ENCODE measurements around the gene SKIDA1. TPM values are rescaled to one million over a fixed set of nuclear protein-coding genes. Genes with fewer than 3 reads are reported as not detected.

Gene SKIDA1
- total RNA-seq, 1 experiment from 2014 or later, result 0.33 TPM

DNA sequence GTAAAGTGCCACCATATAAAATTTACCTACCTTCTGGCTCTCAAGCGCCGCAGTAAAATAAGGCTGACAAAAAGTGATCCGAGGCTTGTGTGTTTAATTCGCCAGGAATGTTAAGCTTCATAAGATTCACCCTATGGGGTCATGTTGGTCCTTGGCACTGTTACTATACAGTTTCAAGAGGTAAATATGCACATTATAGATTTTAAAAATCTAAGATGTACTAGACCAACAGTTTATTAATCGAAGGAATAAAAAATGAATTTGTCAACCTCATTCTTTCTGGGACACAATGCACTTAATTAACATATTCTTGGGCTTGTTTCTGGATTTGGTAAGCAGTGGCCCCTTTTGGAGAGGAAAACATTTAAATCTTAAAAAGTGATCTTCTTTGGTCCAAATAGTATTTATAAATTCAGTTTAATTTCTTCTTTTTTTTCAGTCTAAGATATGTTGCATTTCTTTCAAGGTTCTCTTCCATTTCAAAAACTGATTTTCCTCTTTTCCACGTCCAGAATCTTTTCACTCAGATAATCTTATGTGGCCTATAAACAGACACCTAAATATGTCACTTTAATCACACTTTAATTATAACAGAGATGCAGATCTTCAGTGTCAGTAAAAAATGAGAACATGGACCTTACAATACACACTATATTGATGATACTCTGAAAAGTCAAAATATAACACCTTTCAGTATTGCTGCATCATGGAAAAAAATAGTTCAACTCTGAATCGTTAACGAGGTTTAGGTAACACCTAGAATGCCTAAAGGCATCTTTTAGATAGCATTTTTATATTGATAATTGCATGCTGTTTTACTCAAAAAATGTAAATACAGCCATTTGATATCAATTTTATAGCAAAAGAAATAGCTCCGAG is 3.8 kb upstream of the SKIDA1 start:
- no peak for DNase-seq (ENCODE audit: low spot score)

DNA sequence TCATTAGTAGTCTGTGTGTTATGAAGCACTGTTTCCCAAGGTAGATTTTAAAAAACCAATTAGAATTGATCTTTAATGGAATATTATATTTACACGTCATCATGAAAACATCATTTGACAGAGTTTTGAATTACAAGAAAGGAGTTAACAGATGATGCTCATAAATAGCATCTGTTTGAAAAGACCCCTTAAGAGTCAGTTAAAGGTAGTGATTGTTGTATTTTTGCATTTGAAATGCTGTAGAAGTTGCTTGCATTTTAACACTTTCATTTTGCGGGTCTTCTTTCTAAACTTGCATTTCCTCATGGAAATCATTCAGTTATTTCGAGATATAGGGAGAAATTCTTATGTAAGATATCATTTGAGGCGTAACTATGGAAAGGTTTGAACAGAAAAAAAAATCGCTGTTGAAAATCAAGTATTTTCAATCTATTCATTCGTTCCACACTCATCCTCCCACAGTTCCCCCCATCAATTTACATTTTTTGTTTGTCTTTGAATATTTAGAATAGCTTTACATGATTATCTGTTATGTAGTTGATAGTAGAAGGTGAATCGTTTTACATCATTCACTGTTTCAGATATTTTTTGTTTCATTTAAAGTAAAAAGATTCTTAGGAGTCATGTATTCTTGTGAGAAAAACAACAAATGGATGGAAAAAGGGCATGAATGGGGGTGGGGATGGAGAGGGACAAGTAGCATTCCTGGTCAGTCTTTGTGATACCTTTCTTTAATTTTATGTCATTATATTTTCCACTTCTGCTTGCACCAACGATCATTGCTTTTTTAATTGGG is 3.0 kb upstream of the SKIDA1 start:
- no peak for DNase-seq (ENCODE audit: low spot score)

DNA sequence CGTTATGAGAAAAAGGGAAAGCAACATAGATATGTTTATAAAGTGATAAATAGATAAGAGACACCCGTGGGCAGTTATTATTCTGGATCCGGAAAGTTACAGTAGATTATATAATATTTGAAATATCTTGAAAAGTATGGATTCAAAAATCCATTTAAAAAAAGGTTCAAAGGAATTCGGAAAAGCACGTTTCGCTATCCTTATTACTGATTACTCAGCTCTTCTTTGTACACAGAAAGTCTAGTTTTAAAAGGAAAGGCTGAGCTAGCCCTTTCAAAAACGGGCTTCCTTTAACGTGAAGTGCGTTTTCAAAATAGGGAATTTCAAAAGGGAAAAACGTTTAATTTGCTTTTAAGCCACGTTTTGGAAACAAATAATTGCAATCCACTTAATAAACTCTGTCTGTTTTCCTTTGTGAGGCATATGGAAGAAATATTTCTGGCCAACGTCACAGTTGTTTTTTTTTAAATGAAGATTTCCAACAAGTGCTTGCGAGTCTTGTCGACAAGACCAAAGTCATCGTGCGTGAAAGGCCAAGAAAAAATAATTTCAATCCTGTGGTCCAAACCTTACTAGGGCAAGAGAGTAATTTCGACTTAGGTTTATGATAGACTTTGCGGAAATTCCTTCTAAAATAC is 2.2 kb upstream of the SKIDA1 start:
- peak; percentile 31 for DNase-seq (ENCODE audit: low spot score)

DNA sequence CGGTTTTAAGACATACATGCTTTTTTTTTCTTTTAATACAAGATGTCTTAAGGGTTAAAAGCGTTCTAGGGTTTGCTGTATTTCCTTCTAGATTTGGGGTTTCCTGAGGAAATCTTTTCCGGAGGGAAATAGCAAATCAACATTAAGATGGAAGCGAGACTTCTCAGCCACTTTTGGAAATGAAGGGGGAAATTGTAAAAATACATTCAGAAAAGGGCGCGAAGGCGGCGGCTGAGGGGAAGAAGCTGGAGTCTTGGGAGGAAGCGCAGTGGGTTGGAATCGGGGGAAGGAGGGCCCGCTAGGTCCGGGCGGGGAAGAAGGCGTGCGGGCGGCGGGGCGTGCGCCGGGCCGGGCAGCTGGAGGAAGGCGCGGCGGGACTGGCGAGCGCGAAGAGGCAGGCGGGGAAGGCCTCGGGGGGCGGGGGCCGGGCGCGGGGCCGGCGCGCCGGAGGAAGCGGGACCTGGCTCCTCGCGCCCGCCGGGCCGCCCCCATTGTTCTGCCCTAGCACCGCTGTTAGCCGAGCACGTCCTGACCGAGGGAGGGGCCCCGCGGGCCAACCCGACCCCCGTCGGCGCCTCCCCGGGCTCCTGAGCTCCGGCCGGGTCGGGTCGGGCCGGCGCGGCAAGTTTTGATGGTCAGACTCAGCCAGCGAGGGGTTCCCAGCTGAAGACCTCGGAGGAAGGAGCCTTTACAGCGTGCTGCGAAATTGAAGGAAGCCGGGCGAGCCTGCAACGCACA is 1.5 kb upstream of the SKIDA1 start:
- no peak for DNase-seq (ENCODE audit: low spot score)

DNA sequence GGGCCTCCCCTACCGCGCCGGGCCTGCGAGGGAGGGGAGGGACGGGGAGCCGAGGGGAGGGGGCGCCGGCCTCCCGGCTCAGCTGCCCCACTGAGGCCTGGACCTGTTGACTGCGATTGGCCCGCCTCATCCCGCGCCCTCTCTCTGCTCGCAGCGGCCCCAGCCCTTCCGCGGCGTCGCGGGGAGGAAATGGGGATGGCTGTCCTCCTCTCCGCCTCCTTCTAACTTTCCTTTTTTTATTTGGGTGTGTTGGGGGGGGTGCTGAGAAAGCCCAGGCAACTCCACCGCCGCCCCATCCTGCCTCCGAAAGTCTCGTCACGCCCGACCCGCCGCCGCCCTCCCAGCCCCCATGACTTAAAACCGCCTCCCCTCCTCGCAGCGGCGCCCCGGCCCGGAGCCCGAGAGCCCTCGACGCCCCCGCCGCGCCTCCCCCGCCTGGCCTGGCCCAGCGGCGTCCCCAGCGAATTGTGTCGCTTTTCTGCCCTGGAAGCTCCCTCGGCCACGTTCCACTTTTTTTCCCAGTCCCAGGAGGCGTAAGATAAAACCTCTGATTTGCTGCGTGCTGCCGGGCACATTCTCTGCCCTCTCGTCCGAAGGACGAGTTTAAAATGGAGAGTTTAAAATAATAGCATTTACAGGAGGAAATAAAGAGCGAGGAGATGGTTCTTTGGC is 842 bp upstream of the SKIDA1 start:
- DNase-seq (ENCODE audit: low spot score), result peak; percentile 63

DNA sequence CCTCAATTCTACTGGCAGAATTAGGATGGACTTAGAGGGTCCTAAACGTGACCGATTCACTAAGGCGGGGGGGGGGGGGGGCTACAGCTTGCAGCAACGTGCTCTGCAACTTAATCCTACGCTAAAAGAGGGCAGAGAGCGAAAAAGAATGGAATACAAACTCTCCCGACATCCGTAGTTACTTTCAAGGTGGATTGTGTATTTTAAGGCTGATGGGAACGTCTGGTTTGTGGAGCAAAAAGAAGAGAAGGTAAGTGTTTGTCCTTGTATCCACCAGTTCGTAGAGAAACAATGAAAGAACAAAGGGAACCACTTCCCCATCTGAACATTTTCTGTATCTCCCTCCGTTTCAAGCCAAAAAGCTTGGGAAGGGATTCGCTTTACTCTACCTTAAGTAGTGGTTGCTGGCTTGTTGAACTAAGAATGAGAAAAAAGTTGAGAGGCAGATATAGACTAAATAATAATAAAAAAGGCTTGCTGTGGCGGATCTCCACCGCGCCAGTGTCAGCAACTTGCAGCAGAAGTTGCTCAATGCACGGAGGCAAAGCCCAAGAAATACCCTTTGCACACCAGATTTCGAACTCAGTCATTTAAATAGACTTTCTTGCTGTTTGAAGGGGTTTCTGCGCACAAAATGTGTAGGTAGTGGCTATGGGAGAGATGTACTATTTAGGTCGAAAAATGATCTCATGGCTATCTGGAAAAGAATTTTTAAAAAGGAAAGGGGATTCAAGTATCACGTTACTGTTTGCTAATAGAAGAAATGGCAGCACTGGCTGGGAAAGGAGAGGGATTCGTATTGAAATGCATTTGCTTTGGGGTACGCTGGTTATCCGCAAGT is 736 bp downstream of the SKIDA1 start:
- DNase-seq (ENCODE audit: low spot score), result no peak

DNA sequence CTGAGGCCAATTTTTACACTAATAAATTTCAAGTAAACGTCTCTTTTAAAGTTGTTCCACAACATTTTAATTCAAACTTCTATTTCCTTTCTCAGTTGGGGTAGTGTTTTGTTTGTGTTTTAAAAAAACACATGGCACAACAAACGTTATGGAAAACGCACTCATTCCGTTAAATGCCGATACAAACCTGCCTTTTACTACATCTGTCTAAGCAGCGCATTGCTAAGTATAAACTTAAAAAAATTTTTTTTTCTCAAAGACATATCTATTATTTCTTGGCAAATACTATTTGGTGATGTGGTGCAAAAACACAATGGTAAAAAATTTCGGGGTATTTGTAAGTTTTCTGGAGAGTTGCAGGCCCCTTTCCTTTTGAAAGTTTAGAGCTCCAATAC is 1.4 kb downstream of the SKIDA1 start:
- DNase-seq (ENCODE audit: low spot score), result no peak

DNA sequence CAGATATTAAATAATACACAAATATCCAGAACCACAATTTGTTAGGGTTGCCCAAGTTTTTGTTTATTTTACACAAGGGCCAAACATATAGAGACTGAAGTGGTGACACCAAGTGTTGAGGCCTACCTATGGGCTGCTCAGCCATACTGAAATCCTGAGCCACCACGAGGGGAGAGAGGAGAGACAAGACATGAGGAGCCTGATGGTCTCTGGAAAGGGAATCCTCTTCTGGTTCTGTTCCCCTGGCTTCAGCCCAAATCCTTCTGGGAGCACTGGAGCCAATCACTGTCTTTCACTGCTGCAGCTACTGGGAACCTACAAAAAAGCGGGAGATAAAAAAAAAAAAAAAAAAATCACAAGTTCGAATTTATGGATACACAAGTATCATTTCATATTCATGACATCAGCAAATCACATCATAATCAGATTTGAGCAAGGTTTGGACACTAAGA is 1.9 kb downstream of the SKIDA1 start:
- DNase-seq (ENCODE audit: low spot score), result no peak

DNA sequence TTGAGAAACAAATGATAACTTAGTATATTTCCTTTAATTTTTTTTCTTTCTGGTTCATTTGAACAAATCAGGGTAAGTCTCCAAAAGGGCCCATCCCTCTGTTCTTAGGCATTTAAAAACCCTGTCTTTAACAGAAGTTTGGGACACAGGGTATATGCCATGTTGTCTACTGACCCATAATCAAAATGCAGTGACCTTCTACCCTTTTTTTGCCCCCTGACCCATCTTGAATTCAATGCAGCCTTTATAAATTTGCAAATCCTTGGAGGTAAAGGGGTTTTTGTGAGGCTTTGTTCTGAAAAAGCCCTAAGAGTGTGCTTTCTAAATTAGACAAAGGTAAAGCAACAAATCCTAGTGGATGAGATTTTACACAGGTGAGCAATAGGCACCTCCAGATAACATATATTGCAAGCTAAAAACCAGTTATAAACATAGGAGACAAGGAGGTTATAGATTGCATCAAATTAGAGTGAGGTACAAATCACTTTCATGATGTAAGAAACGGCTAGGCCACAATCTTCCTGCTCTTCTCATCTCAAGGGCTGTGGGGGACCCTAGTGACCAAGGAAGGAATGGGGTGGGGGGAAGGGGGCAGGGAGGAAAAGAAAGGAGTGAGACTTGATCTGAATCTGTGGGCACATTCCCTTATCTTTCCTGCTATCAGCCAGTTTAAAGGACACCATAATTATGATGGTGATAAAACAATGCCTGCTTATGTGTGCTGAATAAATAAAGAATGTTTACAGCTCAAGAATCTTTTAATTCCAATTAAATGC is 2.7 kb downstream of the SKIDA1 start:
- DNase-seq (ENCODE audit: low spot score), result no peak

DNA sequence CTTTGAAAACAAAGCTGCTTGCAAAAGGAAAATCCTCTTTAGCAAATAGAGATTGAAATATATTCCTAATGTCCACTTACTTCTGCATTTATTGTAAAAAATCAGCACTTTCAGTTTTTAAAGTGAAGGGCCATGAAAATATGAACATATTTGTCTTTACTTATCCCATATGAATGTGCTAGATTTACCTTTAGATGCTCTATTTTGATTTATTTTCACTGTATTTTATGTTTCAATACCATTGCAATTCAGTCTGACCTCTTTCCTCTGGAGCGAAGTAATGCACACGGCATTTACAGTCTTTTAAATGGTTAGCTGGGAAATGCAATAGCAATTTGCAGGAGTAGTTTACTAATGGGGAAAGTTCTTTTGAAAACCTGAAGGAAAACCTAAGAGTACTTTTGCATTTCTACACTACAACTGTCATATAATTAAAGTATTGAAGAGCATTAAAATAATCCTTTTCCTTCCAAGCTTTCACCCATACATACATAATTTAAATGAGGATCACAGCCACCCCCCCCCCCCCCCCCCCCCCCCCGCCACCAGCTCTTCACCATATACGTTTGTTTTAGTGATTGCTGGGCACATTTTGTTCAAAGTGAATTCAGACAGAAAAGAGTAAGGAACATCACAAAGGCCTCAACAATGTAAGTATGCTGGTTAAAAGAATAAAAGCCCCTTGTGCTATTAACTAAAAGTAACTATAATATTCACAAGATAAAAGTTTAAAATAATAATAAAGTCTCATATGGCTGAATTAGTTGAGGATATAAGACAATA is 3.5 kb downstream of the SKIDA1 start:
- no peak for DNase-seq (ENCODE audit: low spot score)

DNA sequence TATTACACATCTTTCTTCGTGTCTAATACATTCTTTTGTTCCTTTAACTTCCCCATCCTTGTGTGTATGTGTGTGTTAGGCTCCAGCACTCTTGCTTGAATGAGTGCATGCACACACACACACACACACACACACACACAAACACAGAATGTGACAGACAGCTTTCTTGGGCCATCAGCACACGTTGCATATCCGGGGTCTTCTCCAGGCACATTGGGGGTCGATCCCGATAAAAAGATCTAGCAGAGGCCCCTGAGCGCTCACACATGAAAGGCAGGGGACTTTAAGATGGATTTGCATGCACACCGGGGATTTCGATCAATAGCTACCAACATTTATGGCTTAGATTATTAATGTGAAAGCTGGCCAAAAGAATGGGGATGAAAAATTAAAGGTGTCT is 4.5 kb downstream of the SKIDA1 start:
- no peak for DNase-seq (ENCODE audit: low spot score)

DNA sequence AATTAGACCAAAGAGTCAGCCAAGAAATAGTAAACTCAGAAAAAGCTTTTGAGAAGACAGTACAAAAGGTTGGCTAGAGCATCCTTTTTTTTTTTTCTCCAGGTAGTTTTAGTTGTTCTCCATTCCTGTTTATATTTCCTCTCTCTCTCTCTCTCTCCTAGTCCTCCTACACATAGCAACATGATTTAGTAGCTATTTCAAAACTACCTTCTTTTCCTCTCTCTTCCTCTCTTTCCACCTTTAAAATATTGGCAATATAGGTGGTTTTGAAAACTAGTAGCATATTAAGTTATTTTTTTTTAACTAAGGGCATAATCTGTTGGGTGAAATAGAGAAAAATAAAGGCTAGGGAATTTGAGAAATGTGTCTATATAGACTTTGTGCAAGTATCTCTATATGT is 5.0 kb downstream of the SKIDA1 start:
- DNase-seq (ENCODE audit: low spot score), result no peak

DNA sequence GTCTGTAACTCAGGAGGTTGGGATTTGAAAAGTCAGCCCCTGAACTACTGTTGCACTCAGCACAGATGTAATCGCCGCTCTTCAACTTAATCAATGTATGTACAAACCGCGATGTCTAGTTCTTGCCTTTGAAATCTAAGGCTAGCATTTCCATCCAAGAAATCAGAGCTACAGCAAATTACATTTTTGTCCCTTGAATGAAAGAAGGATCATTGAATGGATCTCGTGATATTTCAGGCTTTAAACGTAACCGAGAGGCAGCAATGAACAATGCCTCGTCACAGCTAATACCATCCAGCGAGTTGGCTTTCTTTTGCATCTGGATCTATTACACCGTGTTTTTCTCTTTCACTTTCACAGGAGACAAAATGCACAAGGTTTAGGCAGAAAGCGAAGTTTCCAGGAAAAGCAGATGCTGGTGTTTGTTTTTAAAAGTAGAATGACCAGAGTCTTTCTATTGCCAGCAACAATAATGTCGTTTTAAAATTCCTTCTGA is 5.5 kb downstream of the SKIDA1 start:
- DNase-seq (ENCODE audit: low spot score), result peak; percentile 31

DNA sequence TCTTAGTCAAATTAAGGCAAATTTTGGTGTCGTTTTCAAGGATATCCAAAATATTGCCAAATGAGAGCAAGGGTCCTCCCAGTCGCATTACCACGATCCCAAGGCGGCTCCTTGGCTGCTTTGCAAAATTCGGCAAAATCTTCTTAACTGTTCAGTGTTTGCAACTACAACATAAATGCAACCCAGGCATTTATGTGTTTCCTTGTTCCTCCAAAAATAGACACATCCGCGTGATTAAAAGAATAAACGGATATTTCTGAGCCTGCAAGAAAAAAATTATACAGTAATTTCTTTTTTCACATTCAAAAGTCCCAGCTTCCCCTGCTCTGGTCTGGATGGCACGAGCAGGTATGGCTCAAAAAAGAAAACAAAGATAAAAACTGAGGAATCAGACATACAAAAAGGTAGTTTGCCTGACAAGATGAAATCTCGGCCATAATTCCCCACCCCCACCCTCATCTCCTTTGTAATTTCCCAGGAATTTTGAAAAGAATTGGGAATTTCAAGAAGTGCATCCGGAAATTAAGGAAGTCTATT is 6.0 kb downstream of the SKIDA1 start:
- DNase-seq (ENCODE audit: low spot score), result no peak

DNA sequence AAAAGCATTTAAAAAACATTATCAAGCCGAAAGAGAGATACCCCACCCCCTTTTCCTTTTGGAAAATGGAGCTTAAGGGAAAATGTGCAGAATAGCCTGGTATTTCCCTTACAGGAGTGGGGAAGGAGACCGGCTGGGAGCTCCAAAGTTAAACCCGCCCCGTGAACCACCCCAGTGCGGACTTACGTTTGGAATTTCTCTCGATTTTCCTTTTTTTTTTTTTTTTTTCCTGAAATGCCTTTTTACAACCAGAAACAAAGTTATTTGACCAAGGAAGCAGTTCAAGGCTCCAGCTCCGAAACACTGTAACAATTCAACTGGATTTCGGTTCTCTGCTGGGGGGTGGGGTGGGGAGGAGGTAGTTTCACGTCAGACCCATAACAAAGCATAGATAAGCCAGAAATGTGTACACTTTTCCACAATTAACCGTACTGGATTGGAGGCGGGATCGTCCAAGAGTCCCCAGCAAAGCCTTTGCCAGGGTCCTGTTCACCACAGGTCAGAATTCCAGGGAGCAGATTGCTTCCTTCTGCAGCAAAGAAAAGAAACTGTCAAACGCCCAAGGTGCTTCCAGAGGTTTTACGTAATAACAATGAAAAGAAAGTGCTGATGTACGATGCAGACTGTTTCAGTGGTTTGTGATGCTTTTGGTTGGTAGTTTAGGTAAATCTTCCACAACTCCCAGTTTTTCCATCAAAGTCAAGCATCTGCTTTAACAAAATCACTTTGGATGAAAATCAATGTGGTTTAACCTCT is 6.7 kb downstream of the SKIDA1 start:
- DNase-seq (ENCODE audit: low spot score), result no peak

DNA sequence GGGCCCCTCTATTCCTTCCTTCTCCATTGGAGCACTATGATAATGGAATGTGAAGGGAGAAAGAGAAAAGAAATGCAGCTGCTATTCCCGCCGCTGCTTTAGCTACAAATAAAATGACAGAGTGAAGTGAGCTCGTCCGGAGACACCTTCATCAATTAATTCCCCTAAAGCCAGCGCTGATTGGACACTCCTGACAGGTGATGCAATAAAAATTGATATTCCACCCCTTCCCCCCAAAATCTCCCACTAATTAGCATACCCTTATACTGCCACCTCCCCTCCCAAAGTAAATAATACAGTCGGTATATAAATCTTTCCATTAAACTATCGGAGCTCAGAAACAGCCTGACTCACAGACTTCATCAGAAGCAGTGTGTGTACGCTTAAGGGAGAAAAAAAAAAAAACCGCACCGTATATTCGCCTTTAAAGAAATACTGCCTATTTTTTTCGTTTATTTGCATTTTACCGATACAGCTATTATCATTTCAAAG is 7.3 kb downstream of the SKIDA1 start:
- DNase-seq (ENCODE audit: low spot score), result no peak
